Spinal cord (tissue), 10 donors: ENCODE data around the gene CYP2S1. TPM values are rescaled to one million over a fixed set of nuclear protein-coding genes. Genes with fewer than 3 reads are reported as not detected.
"Not testable (repeated sequence)": the region's sequence is repeated elsewhere in the genome, so short reads cannot be mapped to it uniquely, and the experiment has no call there.

Experiments used
- DNase-seq, 6 donors: peaks; one replicate each; pipeline versions ENCODE4 v3.0.0 to v3.0.0-alpha.2; 2013 to 2015; ENCODE audit warnings: low spot score in 6 of 6, low read depth in 4 of 6
- H3K27ac ChIP-seq: one replicate; pipeline ENCODE4 v1.5.1; 2013; ENCODE audit warnings: low read depth, low read length, control low read depth
- H3K27me3 ChIP-seq: one replicate; pipeline ENCODE4 v1.6.1; 2013; ENCODE audit warnings: low read length; ENCODE audit not compliant: control insufficient read depth, insufficient read depth
- H3K36me3 ChIP-seq: one replicate; pipeline ENCODE4 v1.6.1; 2013; ENCODE audit warnings: low read length; ENCODE audit not compliant: control insufficient read depth, insufficient read depth
- H3K4me1 ChIP-seq: one replicate; pipeline ENCODE4 v1.6.1; 2013; ENCODE audit warnings: low read length; ENCODE audit not compliant: control insufficient read depth, insufficient read depth
- H3K4me3 ChIP-seq: one replicate; pipeline ENCODE4 v1.5.1; 2013; ENCODE audit warnings: low read depth, low read length, control low read depth
- H3K9me3 ChIP-seq: one replicate; pipeline ENCODE4 v1.6.1; 2013; ENCODE audit warnings: low read length; ENCODE audit not compliant: control insufficient read depth, insufficient read depth
- WGBS: methylation state at CpG from one replicate; pipeline ENCODE4 v1.1.5; 2013; ENCODE audit warnings: missing lambda C conversion rate; ENCODE audit not compliant: insufficient coverage; 5-methylcytosine and 5-hydroxymethylcytosine counted together
- long read RNA-seq, 4 donors: transcript quantifications; one replicate each; lab custom pipeline, GENCODE V29; 2026
- polyA plus RNA-seq, 2 donors: library from polyadenylated mRNA; unstranded; fragments of 120-200 nt; gene quantifications; one replicate each; pipeline ENCODE4 v1.2.1, GENCODE V29; 2013; ENCODE audit not compliant: insufficient read length in 2 of 2
- total RNA-seq, 2 donors: library from RNA; depleted of rRNA in 1 of 2; stranded (reverse); fragments of 120-200 nt in 1 of 2; fragments of >200 nt in 1 of 2; gene quantifications; one replicate each; pipeline versions ENCODE4 v1.2.3 to v1.2.4, GENCODE V29; 2013 to 2014
- donor health status: healthy.

The CYP2S1 gene, protein sequence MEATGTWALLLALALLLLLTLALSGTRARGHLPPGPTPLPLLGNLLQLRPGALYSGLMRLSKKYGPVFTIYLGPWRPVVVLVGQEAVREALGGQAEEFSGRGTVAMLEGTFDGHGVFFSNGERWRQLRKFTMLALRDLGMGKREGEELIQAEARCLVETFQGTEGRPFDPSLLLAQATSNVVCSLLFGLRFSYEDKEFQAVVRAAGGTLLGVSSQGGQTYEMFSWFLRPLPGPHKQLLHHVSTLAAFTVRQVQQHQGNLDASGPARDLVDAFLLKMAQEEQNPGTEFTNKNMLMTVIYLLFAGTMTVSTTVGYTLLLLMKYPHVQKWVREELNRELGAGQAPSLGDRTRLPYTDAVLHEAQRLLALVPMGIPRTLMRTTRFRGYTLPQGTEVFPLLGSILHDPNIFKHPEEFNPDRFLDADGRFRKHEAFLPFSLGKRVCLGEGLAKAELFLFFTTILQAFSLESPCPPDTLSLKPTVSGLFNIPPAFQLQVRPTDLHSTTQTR
- total RNA-seq, result 1 to 10 TPM in 1 of 2 donors, under 1 TPM in 1; 0.44 to 3.2 TPM
- polyA plus RNA-seq, result 1 to 10 TPM; 3.8 to 4.8 TPM
- long read RNA-seq, donor 1, result 0 reads
- long read RNA-seq, donor 2, result 0 reads
- long read RNA-seq, donor 3, partial matches to known transcripts, result 0 of 1 reads
- long read RNA-seq, donor 3, other reads (novel, unspliced or antisense), result 0 of 1 reads
- long read RNA-seq, donor 4, result 0 reads

DNA sequence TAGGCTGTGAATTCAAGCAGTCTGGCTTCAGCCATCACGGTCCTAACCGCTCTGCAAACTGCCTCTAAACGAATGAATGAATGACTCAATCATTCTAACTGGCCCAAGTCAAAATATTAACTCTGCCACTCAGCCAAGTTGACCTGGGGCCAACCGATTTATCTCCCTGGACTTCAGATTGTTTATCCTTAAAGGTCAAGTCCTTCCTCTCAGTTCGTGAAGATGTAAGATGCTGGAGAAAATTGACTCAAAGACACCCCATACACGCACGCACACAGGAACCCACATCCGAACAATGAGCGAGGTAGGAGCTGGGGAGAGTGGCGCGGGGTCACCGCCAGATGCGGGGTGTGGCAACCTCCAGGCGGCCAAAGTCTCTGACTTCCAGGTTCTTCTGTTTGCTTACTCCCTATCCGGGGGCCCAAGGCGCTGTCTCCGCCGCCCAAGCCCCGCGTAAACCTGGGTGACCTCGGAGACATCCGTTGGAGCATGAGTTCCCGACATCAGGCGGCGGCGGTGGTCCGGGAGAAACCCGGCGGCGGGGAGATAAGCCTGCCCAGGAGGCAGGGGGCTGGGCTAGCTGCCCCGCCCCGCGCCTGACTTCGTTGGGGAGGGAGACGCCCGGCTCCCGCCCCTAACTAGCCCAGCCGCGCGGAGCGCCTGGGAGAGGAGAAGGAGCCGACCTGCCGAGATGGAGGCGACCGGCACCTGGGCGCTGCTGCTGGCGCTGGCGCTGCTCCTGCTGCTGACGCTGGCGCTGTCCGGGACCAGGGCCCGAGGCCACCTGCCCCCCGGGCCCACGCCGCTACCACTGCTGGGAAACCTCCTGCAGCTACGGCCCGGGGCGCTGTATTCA lies at the start of gene CYP2S1:
Gene CYP2S1, plus strand, starts transcription at position 646 of the 856 bp plus-strand sequence. Its CDS starts 46 bp downstream, at position 692.
- Histone ChIP-seq H3K27ac (no peak within 1 kb of the TSS), H3K27me3 (peaks cover 30% of the 10 kb centered on the region), H3K4me1 (peaks cover 12% of the 10 kb centered on the region), H3K36me3 (no peaks in the 10 kb centered on the region), H3K9me3 (no peaks in the 10 kb centered on the region), H3K4me3 (no peak within 1 kb of the TSS)
- peak in 1 of 6 donors; percentile 22 for DNase-seq
- WGBS, result 4% methylated on average over 55 of the region's 58 CpGs

- 30% methylated on average over 6 of the region's 7 CpGs for WGBS
- Histone ChIP-seq H3K4me3 (no peak overlapping the region), H3K4me1 (no peaks in the 10 kb centered on the region), H3K27me3 (no peaks in the 10 kb centered on the region), H3K9me3 (no peaks in the 10 kb centered on the region), H3K27ac (no peak overlapping the region), H3K36me3 (no peaks in the 10 kb centered on the region)
- DNase-seq, result peak in 2 of 6 donors; percentile 61 to 63
Measured at GRCh38 chr19:41144403-41144802, 48.6 kb upstream of the CYP2S1 start.

DNA sequence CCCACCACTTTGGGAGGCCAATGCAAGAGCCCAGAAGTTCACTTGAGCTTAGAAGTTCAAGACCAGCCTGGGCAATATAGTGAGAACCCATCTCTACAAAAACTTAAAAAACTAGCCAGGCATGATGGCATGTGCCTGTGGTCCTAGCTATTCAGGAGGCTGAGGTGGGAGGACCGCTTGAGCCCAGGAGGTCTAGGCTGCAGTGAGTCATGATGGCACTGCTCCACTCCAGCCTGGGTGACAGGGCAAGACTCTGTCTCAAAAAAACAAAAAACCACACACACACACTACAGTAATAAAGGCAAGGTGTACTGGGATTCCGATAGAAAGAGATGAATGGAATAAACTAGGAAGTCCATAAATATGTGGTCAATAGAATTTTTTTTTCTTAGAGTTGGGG lies 43.2 kb upstream of the CYP2S1 start:
- Histone ChIP-seq H3K27me3 (no peaks in the 10 kb centered on the region), H3K4me1 (no peaks in the 10 kb centered on the region), H3K36me3 (no peaks in the 10 kb centered on the region), H3K27ac (no peak overlapping the region), H3K4me3 (no peak overlapping the region), H3K9me3 (no peaks in the 10 kb centered on the region)
- no peak for DNase-seq
- WGBS, result no CpG with 5 or more reads among the region's 2 CpGs

- not testable (repeated sequence) for DNase-seq
- 100% methylated on average over 2 of the region's 7 CpGs for WGBS
Measured at GRCh38 chr19:41150986-41151385, 42.0 kb upstream of the CYP2S1 start.

DNA sequence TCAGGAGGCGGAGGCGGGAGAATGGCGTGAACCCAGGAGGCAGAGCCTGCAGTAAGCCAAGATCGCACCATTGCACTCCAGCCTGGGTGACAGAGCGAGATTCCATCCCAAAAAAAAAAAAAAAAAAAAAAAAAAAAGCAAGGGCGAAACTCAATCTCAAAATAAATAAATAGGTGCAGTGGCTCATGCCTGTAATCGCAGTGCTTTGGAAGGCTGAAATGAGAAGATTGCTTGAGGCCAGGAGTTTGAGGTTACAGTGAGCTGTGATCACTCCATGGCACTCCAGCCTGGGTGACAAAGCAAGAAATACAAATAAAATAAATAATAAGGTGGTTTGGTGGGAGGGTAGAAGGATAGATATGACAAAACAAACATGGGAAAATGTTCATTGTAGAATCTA lies 39.0 kb upstream of the CYP2S1 start:
- Histone ChIP-seq H3K27me3 (no peaks in the 10 kb centered on the region), H3K36me3 (no peaks in the 10 kb centered on the region), H3K4me3 (no peak overlapping the region), H3K9me3 (no peaks in the 10 kb centered on the region), H3K4me1 (no peaks in the 10 kb centered on the region), H3K27ac (no peak overlapping the region)
- 100% methylated on average over 3 of the region's 7 CpGs for WGBS
- DNase-seq, result no peak

More at GRCh38 chr19:41150986-41151385, 42.0 kb upstream of the CYP2S1 start:
- not testable (repeated sequence) for H3K36me3 ChIP-seq, H3K4me1 ChIP-seq, H3K27ac ChIP-seq, H3K27me3 ChIP-seq, H3K4me3 ChIP-seq, H3K9me3 ChIP-seq

- Histone ChIP-seq H3K4me3 (no peak overlapping the region), H3K36me3 (no peaks in the 10 kb centered on the region), H3K27ac (no peak overlapping the region), H3K9me3 (no peaks in the 10 kb centered on the region), H3K4me1 (no peaks in the 10 kb centered on the region), H3K27me3 (no peaks in the 10 kb centered on the region)
- no peak for DNase-seq
- WGBS, result no CpG with 5 or more reads among the region's 2 CpGs
Measured at GRCh38 chr19:41156207-41156606, 36.8 kb upstream of the CYP2S1 start.

DNA sequence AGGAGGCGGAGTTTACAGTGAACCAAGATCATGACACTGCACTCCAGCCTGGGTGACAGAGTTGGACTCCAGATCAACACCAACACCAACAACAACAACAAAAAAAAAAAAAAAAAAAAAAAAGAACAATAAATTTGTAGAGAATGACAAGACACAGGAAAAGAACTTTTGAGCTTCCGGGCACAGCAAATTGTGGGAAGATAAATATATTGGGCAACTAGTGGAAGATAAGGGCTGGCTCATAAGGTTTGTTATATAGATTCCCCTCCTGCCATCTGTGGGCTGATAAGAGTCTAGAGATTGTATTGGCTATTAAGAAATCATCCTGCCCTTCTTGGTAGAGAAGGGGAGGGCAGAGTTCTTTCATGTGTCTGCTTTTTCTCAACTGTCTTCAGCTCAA lies 33.1 kb upstream of the CYP2S1 start:
- Histone ChIP-seq H3K4me3 (no peak overlapping the region), H3K27ac (no peak overlapping the region), H3K4me1 (no peaks in the 10 kb centered on the region), H3K27me3 (no peaks in the 10 kb centered on the region), H3K9me3 (no peaks in the 10 kb centered on the region), H3K36me3 (no peaks in the 10 kb centered on the region)
- DNase-seq, result no peak
- WGBS, result 70% methylated on average over 1 of the region's 2 CpGs

DNA sequence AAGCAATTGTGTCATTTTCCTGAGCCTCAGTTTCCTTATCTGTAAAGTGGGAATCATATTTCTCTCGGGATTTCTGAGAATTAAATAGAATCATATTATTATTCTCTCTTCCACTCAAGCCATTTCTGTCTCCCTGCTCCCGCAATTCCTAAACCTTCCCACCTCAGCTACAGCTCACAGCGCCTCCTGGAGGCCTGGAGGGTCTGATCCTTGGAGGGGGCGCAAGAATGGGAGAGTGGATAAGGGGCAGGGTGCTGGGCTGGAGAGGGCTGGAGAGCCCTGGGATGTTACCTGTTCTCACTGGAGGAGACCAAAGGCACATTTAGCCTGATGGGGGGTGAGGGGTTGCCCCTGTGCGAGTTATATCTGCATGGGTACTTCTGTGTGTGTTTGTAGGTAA lies 31.1 kb upstream of the CYP2S1 start:
- Histone ChIP-seq H3K27ac (no peak overlapping the region), H3K4me3 (no peak overlapping the region), H3K4me1 (no peaks in the 10 kb centered on the region), H3K27me3 (no peaks in the 10 kb centered on the region), H3K9me3 (no peaks in the 10 kb centered on the region), H3K36me3 (no peaks in the 10 kb centered on the region)
- no peak for DNase-seq
- 100% methylated on average over 2 of the region's 5 CpGs for WGBS

DNA sequence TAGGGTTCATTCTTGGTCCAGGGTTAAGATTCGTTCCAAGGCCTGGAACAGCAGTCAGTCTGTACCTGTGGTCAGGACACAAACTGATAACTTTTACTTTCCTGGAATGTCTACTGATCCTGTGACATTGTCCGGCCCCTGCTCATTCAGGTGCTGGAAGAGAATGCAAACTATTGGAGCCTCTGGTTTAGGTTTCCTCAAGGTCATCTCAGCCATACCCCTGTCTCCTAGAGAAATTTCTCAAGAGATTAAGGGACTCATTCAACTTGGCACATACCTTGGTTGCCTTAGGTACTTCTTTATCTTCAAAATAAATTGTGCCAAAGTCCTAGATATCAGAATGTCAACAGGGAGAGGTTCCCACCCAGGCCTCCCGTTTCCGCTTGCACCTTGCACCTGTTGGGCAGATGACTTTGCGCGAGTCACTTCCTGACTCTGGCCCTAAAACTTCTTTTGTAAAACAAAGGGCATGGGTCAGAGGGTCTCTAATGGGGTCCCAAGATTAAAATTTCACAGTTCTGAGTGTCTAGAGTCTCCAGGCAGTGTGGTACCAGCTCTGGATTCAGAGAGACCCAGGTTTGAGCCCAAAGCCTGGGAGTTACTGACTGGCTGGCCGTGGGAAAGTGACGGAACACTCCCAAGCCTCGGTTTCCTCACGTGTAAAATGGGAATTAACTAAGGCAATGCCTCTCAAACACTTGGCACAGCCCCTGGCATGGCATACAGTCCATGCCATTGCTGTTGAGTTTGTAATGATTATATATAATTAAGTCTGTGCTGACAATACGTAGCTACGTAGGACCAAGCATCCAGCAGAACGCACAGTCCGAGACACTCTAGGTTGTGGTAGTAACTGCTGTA lies 25.8 kb upstream of the CYP2S1 start:
- DNase-seq, result no peak
- Histone ChIP-seq H3K9me3 (no peaks in the 10 kb centered on the region), H3K27ac (no peak overlapping the region), H3K36me3 (no peaks in the 10 kb centered on the region), H3K4me1 (no peaks in the 10 kb centered on the region), H3K27me3 (no peaks in the 10 kb centered on the region), H3K4me3 (no peak overlapping the region)
- 82% methylated on average over 14 of the region's 14 CpGs for WGBS
